Measurements from ENCODE around the gene WFDC9. TPM values are rescaled to one million over a fixed set of nuclear protein-coding genes. Genes with fewer than 3 reads are reported as not detected.

The WFDC9 gene
- not detected in 2 replicates for total RNA-seq

GRCh38 chr20:45631184-45631583 is at the start of gene WFDC9:
TSS of gene WFDC9 (minus strand) at chr20:45631284. CDS start at chr20:45610181, 21,103 bp downstream.

GRCh38 chr20:45670139-45670538 is 39.1 kb upstream of the WFDC9 start, which contains the start of gene WFDC11:
TSS of gene WFDC11 (minus strand) at chr20:45670239. CDS start at chr20:45650600, 19,639 bp downstream.

GRCh38 chr20:45629496-45630100 is 1.5 kb downstream of the WFDC9 start, which contains the start of gene WFDC10A:
TSS of gene WFDC10A (plus strand) at chr20:45629739. CDS start at chr20:45629814, 75 bp downstream.

GRCh38 chr20:45579184-45579583 is 51.9 kb downstream of the WFDC9 start, which contains the start of gene WFDC8:
TSS of gene WFDC8 (minus strand) at chr20:45579284. CDS start at chr20:45579247, 37 bp downstream.

Other genes starting within 250 kb of the WFDC9 start
- gene DBNDD2, start 223.0 kb downstream of the WFDC9 start, total RNA-seq: 4.9 and 11.3 TPM in 2 replicates
- gene PIGT, start 215.1 kb downstream of the WFDC9 start, total RNA-seq: 63.6 and 67.5 TPM in 2 replicates
- not detected in 2 replicates for gene WFDC2, start 161.5 kb downstream of the WFDC9 start, total RNA-seq
- gene SPINT3, start 115.7 kb downstream of the WFDC9 start, total RNA-seq: not detected in 2 replicates
- not detected in 2 replicates for gene WFDC6, start 91.8 kb downstream of the WFDC9 start, total RNA-seq
- not detected in 2 replicates for gene EPPIN, start 83.9 kb downstream of the WFDC9 start, total RNA-seq
- not detected in 2 replicates for gene WFDC8, start 52.0 kb downstream of the WFDC9 start, total RNA-seq
- not detected in 2 replicates for gene WFDC10A, start 1.5 kb downstream of the WFDC9 start, total RNA-seq
- gene WFDC11, start 39.0 kb upstream of the WFDC9 start, total RNA-seq: not detected in 2 replicates
- not detected in 2 replicates for gene WFDC13, start 70.8 kb upstream of the WFDC9 start, total RNA-seq
- not detected in 2 replicates for gene WFDC10B, start 73.7 kb upstream of the WFDC9 start, total RNA-seq
- gene SPINT4, start 91.1 kb upstream of the WFDC9 start, total RNA-seq: not detected in 2 replicates
- 0.89 and 5.8 TPM in 2 replicates for gene WFDC3, start 160.6 kb upstream of the WFDC9 start, total RNA-seq
- 28.5 and 34.6 TPM in 2 replicates for gene DNTTIP1, start 160.7 kb upstream of the WFDC9 start, total RNA-seq
- gene UBE2C, start 181.4 kb upstream of the WFDC9 start, total RNA-seq: 85.6 and 91.8 TPM in 2 replicates
- not detected in 2 replicates for gene TNNC2, start 196.0 kb upstream of the WFDC9 start, total RNA-seq
- gene SNX21, start 202.5 kb upstream of the WFDC9 start, total RNA-seq: 69.8 and 73.5 TPM in 2 replicates
- 58.3 and 71.8 TPM in 2 replicates for gene ACOT8, start 226.1 kb upstream of the WFDC9 start, total RNA-seq
- 2.6 and 5.1 TPM in 2 replicates for gene ZSWIM3, start 226.3 kb upstream of the WFDC9 start, total RNA-seq
- gene ZSWIM1, start 249.9 kb upstream of the WFDC9 start, total RNA-seq: 7.8 and 12.2 TPM in 2 replicates